ENCODE results near the gene PELI2. TPM values are rescaled to one million over a fixed set of nuclear protein-coding genes. Genes with fewer than 3 reads are reported as not detected.

Gene PELI2
- polyA plus RNA-seq, 1 donor (not counting 4 experiments of a cell fraction or from before 2014, with no cell fraction given) = not detected

DNA sequence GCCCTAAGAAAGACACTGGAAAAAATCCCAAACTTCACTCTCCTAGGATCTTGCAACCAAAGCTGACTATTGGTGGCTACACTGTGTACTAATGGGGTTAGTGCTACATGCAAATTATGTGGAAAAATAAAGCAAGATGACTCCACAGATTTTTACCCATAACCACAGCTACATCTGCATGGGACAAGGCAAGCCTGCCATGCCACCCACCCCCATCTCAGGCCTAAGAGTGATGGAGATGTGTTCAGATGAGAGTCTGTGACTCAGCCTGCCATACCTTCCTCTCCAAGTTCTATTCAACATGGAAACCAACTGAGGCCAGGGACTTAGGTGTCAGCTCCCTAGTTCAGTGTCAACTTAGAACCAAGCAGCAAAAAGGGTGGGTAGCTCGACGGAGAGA is 206.2 kb downstream of the PELI2 start:
- no peak for TF ChIP-seq EZH2 (IDR thresholded peaks at IDR 0.05; ENCODE audit: low read length)
- TF ChIP-seq, protein P1, sequence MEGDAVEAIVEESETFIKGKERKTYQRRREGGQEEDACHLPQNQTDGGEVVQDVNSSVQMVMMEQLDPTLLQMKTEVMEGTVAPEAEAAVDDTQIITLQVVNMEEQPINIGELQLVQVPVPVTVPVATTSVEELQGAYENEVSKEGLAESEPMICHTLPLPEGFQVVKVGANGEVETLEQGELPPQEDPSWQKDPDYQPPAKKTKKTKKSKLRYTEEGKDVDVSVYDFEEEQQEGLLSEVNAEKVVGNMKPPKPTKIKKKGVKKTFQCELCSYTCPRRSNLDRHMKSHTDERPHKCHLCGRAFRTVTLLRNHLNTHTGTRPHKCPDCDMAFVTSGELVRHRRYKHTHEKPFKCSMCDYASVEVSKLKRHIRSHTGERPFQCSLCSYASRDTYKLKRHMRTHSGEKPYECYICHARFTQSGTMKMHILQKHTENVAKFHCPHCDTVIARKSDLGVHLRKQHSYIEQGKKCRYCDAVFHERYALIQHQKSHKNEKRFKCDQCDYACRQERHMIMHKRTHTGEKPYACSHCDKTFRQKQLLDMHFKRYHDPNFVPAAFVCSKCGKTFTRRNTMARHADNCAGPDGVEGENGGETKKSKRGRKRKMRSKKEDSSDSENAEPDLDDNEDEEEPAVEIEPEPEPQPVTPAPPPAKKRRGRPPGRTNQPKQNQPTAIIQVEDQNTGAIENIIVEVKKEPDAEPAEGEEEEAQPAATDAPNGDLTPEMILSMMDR (optimal IDR thresholded peaks at IDR 0.05 in 1 of 3, IDR thresholded peaks at IDR 0.05 in 1 of 3, conservative IDR thresholded peaks at IDR 0.05 in 1 of 3; ENCODE audit: extremely low read depth in 1 of 3, insufficient read depth in 2 of 3, low read length in 3 of 3) = no peak
- H3K4me2 ChIP-seq (ENCODE audit: control insufficient read depth, extremely low read depth, insufficient read depth, low read depth, low read length) = no peak overlapping the region
- DNase-seq (ENCODE audit: low read depth, low spot score) = no peak
- H3K9me1 ChIP-seq (ENCODE audit: control insufficient read depth, extremely low read depth, insufficient read depth, low read length) = no peaks in the 10 kb centered on the region
- no peaks in the 10 kb centered on the region for H3K79me2 ChIP-seq (ENCODE audit: control insufficient read depth, insufficient read depth, low read length)
- no peak overlapping the region for H3K4me3 ChIP-seq (ENCODE audit: control insufficient read depth in 2 of 3, extremely low read depth in 1 of 3, insufficient read depth in 2 of 3, low read depth in 1 of 3, low read length in 3 of 3)
- no peaks in the 10 kb centered on the region for H3K9me3 ChIP-seq (ENCODE audit: control insufficient read depth, low read depth, low read length)
- no peaks in the 10 kb centered on the region for H4K20me1 ChIP-seq (ENCODE audit: control insufficient read depth, extremely low read depth, insufficient read depth, low read length)
- no peak overlapping the region for H3K9ac ChIP-seq (ENCODE audit: control insufficient read depth, extremely low read depth, insufficient read depth, low read length)
- no peaks in the 10 kb centered on the region for H3K4me1 ChIP-seq (ENCODE audit: control insufficient read depth, extremely low read depth, insufficient read depth, low read length)
- H3K36me3 ChIP-seq (ENCODE audit: control insufficient read depth in 2 of 2, extremely low read depth in 1 of 2, insufficient read depth in 2 of 2, low read length in 2 of 2) = no peaks in the 10 kb centered on the region
- no peak overlapping the region for H2AFZ ChIP-seq (ENCODE audit: control insufficient read depth, low read length)
- FAIRE-seq = no peak
- H3K27ac ChIP-seq (ENCODE audit: control insufficient read depth, insufficient read depth, low read length) = no peak overlapping the region
- no peaks in the 10 kb centered on the region for H3K27me3 ChIP-seq (ENCODE audit: control insufficient read depth, extremely low read depth, insufficient read depth, low read length)
- dilution Hi-C loops (cut with MboI; ENCODE audit: extremely low pct_ligation_motif_present, low sequenced_read_pairs) = no loop called here

DNA sequence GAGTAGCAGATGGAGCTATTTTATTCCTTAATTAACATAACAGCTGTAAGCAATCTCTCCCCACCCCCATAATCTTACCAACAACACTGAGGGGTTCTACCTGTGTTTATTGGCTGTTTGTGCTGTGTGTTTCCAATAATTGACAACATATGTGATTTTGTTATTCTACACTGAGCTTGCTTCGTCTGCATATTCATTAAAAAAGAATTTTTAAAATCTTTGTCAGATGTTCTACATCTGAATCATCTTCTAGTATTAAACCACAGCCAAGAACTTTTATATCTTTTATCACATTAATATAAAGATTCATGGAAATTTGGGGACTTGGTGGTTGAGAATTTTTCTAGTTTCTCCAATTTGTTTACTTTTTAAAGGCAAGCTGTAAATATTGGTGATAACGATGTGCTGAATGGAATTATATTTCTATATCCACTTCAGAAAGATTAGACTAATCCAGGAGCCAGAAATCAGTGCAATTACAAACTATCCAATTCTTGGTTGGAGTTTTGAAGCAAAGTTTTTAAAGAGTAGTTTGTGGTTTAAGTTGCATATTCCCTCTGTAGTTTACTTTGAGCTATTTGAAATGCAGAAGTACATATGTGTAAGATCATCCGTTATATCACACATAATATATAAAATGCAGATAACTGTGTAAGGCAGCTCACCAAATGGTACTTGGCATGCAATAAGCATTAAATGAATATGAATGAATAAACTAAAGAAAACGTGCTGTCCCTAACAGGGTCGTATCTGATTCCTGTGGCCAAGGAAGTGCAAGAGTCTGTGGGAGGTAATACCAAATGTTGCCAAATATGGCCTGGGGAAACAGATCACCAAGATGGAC is 206.9 kb downstream of the PELI2 start:
- Histone ChIP-seq H3K9ac (ENCODE audit: control insufficient read depth, extremely low read depth, insufficient read depth, low read length) (no peak overlapping the region), H2AFZ (ENCODE audit: control insufficient read depth, low read length) (no peak overlapping the region), H3K27ac (ENCODE audit: control insufficient read depth, insufficient read depth, low read length) (no peak overlapping the region), H3K4me2 (ENCODE audit: control insufficient read depth, extremely low read depth, insufficient read depth, low read depth, low read length) (no peak overlapping the region), H3K9me1 (ENCODE audit: control insufficient read depth, extremely low read depth, insufficient read depth, low read length) (no peaks in the 10 kb centered on the region), H3K79me2 (ENCODE audit: control insufficient read depth, insufficient read depth, low read length) (no peaks in the 10 kb centered on the region), H3K36me3 (ENCODE audit: control insufficient read depth in 2 of 2, extremely low read depth in 1 of 2, insufficient read depth in 2 of 2, low read length in 2 of 2) (no peaks in the 10 kb centered on the region), H3K9me3 (ENCODE audit: control insufficient read depth, low read depth, low read length) (no peaks in the 10 kb centered on the region), H3K4me3 (ENCODE audit: control insufficient read depth in 2 of 3, extremely low read depth in 1 of 3, insufficient read depth in 2 of 3, low read depth in 1 of 3, low read length in 3 of 3) (no peak overlapping the region), H4K20me1 (ENCODE audit: control insufficient read depth, extremely low read depth, insufficient read depth, low read length) (no peaks in the 10 kb centered on the region), H3K4me1 (ENCODE audit: control insufficient read depth, extremely low read depth, insufficient read depth, low read length) (no peaks in the 10 kb centered on the region), H3K27me3 (ENCODE audit: control insufficient read depth, extremely low read depth, insufficient read depth, low read length) (no peaks in the 10 kb centered on the region)
- dilution Hi-C loops (cut with MboI; ENCODE audit: extremely low pct_ligation_motif_present, low sequenced_read_pairs) = no loop called here
- no peak for FAIRE-seq
- TF ChIP-seq, protein P1 (optimal IDR thresholded peaks at IDR 0.05 in 1 of 3, IDR thresholded peaks at IDR 0.05 in 1 of 3, conservative IDR thresholded peaks at IDR 0.05 in 1 of 3; ENCODE audit: extremely low read depth in 1 of 3, insufficient read depth in 2 of 3, low read length in 3 of 3) = no peak
- no peak for TF ChIP-seq EZH2 (IDR thresholded peaks at IDR 0.05; ENCODE audit: low read length)
- DNase-seq (ENCODE audit: low read depth, low spot score) = no peak

All from keratinocyte (primary cell).